ENCODE data around the gene GAS2L2.

- TF ChIP-seq CTCF (IDR thresholded peaks at IDR 0.05) (no peak), POLR2A (IDR thresholded peaks at IDR 0.05) (no peak)
Measured at GRCh38 chr17:35801583-35802224, 48.7 kb upstream of the GAS2L2 start.

Data from prostate gland (tissue), 2 donors.